ENCODE data around the gene SAMD4B. TPM values are rescaled to one million over a fixed set of nuclear protein-coding genes. Genes with fewer than 3 reads are reported as not detected.

SAMD4B gene
- total and polyA plus RNA-seq, 5 experiments from 2014 or later = 5.4 to 55.2 (median 12.3) TPM

- no peaks in the 10 kb centered on the region for H3K9me3 Mint-ChIP-seq
Measured at GRCh38 chr19:39428283-39429112, 86.3 kb downstream of the SAMD4B start.

GRCh38 chr19:39430675-39431593, 88.7 kb downstream of the SAMD4B start:
- no peak for DNase-seq

More at GRCh38 chr19:39428283-39429112, 86.3 kb downstream of the SAMD4B start:
- Mint-ChIP-seq H3K4me3 (no peak overlapping the region), H3K36me3 (peaks cover 0 to 26% (median 7%) of the 10 kb centered on the region in 3 donors), H3K27me3 (no peaks in the 10 kb centered on the region), H3K27ac (peak overlapping the region in 2 of 10 donors; percentile 34 to 48), H3K4me1 (peaks cover 0 to 20% (median 15%) of the 10 kb centered on the region in 4 donors)
- ATAC-seq = no peak
- POLR2A ChIA-PET = interaction anchor here (0.8 to 1.1 kb wide), 3 partner anchors 9 to 20 kb away, joined by 3 to 4 read pairs (median 3); partner anchors contain the start of gene SUPT5H
- no peak for DNase-seq

GRCh38 chr19:39432677-39433025, 90.4 kb downstream of the SAMD4B start:
- Mint-ChIP-seq H3K4me3 (peak overlapping the region in 3 of 10 donors; percentile 7 to 36 (median 26)), H3K27ac (peak overlapping the region in 7 of 10 donors; percentile 13 to 97 (median 51)), H3K36me3 (peaks cover 0 to 38% (median 12%) of the 10 kb centered on the region in 3 donors)

More at GRCh38 chr19:39430675-39431593, 88.7 kb downstream of the SAMD4B start:
- H3K27ac Mint-ChIP-seq = peak overlapping the region in 5 of 10 donors; percentile 3 to 63 (median 53)
- no peaks in the 10 kb centered on the region for H3K9me3 Mint-ChIP-seq
- H3K36me3 Mint-ChIP-seq = peaks cover 0 to 38% (median 12%) of the 10 kb centered on the region in 3 donors
- POLR2A ChIA-PET = interaction anchor here (1.0 kb wide), 1 partner anchor 39 kb away, joined by 4 read pairs; no protein-coding TSS in a partner anchor
- peaks cover 0 to 3% (median 0%) of the 10 kb centered on the region in 5 donors for H3K27me3 Mint-ChIP-seq
- H3K4me3 Mint-ChIP-seq = peak overlapping the region in 2 of 10 donors; percentile 28 to 48
- ATAC-seq = no peak
- H3K4me1 Mint-ChIP-seq = peaks cover 12 to 42% (median 28%) of the 10 kb centered on the region in 4 donors

GRCh38 chr19:39433480-39434079, 91.4 kb downstream of the SAMD4B start:
- peaks cover 0 to 38% (median 12%) of the 10 kb centered on the region in 3 donors for H3K36me3 Mint-ChIP-seq
- peaks cover 0 to 5% (median 0%) of the 10 kb centered on the region in 5 donors for H3K27me3 Mint-ChIP-seq
- no peaks in the 10 kb centered on the region for H3K9me3 Mint-ChIP-seq
- no peak for ATAC-seq
- H3K4me1 Mint-ChIP-seq = peaks cover 21 to 53% (median 40%) of the 10 kb centered on the region in 4 donors
- peak overlapping the region; percentile 54 to 100 (median 100) for H3K4me3 Mint-ChIP-seq
- no peak for DNase-seq
- POLR2A ChIA-PET = interaction anchor here (0.7 to 3.4 kb wide), 6 partner anchors 12 to 42 kb away, joined by 3 to 91 read pairs (median 6); partner anchors contain the start of genes MED29, PAF1, PLEKHG2 and SUPT5H
- H3K27ac Mint-ChIP-seq = peak overlapping the region in 9 of 10 donors; percentile 53 to 99 (median 77)

More at GRCh38 chr19:39432677-39433025, 90.4 kb downstream of the SAMD4B start:
- H3K9me3 Mint-ChIP-seq = no peaks in the 10 kb centered on the region
- ATAC-seq (no peak), DNase-seq (no peak)
- H3K4me1 Mint-ChIP-seq = peaks cover 21 to 53% (median 40%) of the 10 kb centered on the region in 4 donors
- peaks cover 0 to 5% (median 0%) of the 10 kb centered on the region in 5 donors for H3K27me3 Mint-ChIP-seq
- POLR2A ChIA-PET = interaction anchor here (0.9 to 1.5 kb wide), 5 partner anchors 8 to 34 kb away, joined by 3 to 5 read pairs (median 4); partner anchors contain the start of genes PLEKHG2 and SUPT5H

GRCh38 chr19:39434123-39435076, 92.2 kb downstream of the SAMD4B start:
- H3K36me3 Mint-ChIP-seq = peaks cover 0 to 38% (median 12%) of the 10 kb centered on the region in 3 donors
- H3K27ac Mint-ChIP-seq = peak overlapping the region; percentile 43 to 99 (median 98)
- POLR2A ChIA-PET = interaction anchor here (0.7 to 3.4 kb wide), 23 partner anchors 7 to 399 kb away, joined by 3 to 106 read pairs (median 9); partner anchors contain the start of genes DYRK1B, EID2, GMFG and MED29
- H3K27me3 Mint-ChIP-seq = peaks cover 0 to 5% (median 0%) of the 10 kb centered on the region in 5 donors
- no peak for ATAC-seq
- H3K4me1 Mint-ChIP-seq = peaks cover 21 to 53% (median 40%) of the 10 kb centered on the region in 4 donors
- DNase-seq = no peak
- H3K9me3 Mint-ChIP-seq = no peaks in the 10 kb centered on the region
- H3K4me3 Mint-ChIP-seq = peak overlapping the region; percentile 95 to 100 (median 100)

Small RNA genes lying within 50 kb of the gene (microRNA-seq; reads per million reads assigned to microRNA genes)
- gene MIR4530 (ENCODE audit: borderline microRNAs expressed) = not detected

Other genes starting within 250 kb of the SAMD4B start
- 10 to 100 TPM; 14.8 to 16.8 TPM for gene PAK4, start 216.6 kb upstream of the SAMD4B start, total RNA-seq
- 1 to 10 TPM; 1.3 to 1.4 (median 1.3) TPM for gene PAK4, start 216.6 kb upstream of the SAMD4B start, polyA plus RNA-seq
- gene NCCRP1, start 145.5 kb upstream of the SAMD4B start, total RNA-seq = not detected
- not detected for gene NCCRP1, start 145.5 kb upstream of the SAMD4B start, polyA plus RNA-seq
- gene SYCN, start 138.2 kb upstream of the SAMD4B start, total RNA-seq = not detected
- gene SYCN, start 138.2 kb upstream of the SAMD4B start, polyA plus RNA-seq = not detected
- not detected for gene IFNL3, start 97.4 kb upstream of the SAMD4B start, total RNA-seq
- not detected for gene IFNL3, start 97.4 kb upstream of the SAMD4B start, polyA plus RNA-seq
- gene IFNL4, start 93.6 kb upstream of the SAMD4B start, total RNA-seq = not detected
- under 1 TPM in 2 of 3 donors, not detected in 1; 0.11 to 0.17 TPM for gene IFNL4, start 93.6 kb upstream of the SAMD4B start, polyA plus RNA-seq
- gene IFNL2, start 74.0 kb upstream of the SAMD4B start, total RNA-seq = not detected
- not detected for gene IFNL2, start 74.0 kb upstream of the SAMD4B start, polyA plus RNA-seq
- not detected for gene IFNL1, start 46.0 kb upstream of the SAMD4B start, total RNA-seq
- gene IFNL1, start 46.0 kb upstream of the SAMD4B start, polyA plus RNA-seq = under 1 TPM in 1 of 3 donors, not detected in 2; 0.65 TPM
- 10 to 100 TPM; 10.1 TPM for gene LRFN1, start 21.6 kb upstream of the SAMD4B start, total RNA-seq
- gene LRFN1, start 21.6 kb upstream of the SAMD4B start, polyA plus RNA-seq = 1 to 10 TPM; 3.2 to 4.4 (median 3.5) TPM
- gene GMFG, start 6.4 kb upstream of the SAMD4B start, total RNA-seq = 100 to 1,000 TPM; 373 to 393 TPM
- 1,000 to 10,000 TPM; 1,026 to 1,392 (median 1,316) TPM for gene GMFG, start 6.4 kb upstream of the SAMD4B start, polyA plus RNA-seq
- 10 to 100 TPM; 44.4 to 47.4 TPM for gene PAF1, start 48.7 kb downstream of the SAMD4B start, total RNA-seq
- 10 to 100 TPM; 30.7 to 53.0 (median 43.8) TPM for gene PAF1, start 48.7 kb downstream of the SAMD4B start, polyA plus RNA-seq
- 10 to 100 TPM; 53.8 to 59.0 TPM for gene MED29, start 49.0 kb downstream of the SAMD4B start, total RNA-seq
- 10 to 100 TPM; 48.1 to 71.4 (median 59.6) TPM for gene MED29, start 49.0 kb downstream of the SAMD4B start, polyA plus RNA-seq
- gene ZFP36, start 64.4 kb downstream of the SAMD4B start, total RNA-seq = 100 to 1,000 TPM; 184 to 188 TPM
- gene ZFP36, start 64.4 kb downstream of the SAMD4B start, polyA plus RNA-seq = 100 to 1,000 TPM in 2 of 3 donors, 10 to 100 TPM in 1; 70.4 to 137 (median 109) TPM
- 10 to 100 TPM; 14.3 to 23.8 TPM for gene PLEKHG2, start 70.2 kb downstream of the SAMD4B start, total RNA-seq
- 1 to 10 TPM; 4.2 to 5.0 (median 4.8) TPM for gene PLEKHG2, start 70.2 kb downstream of the SAMD4B start, polyA plus RNA-seq
- gene RPS16, start 93.5 kb downstream of the SAMD4B start, total RNA-seq = 1,000 to 10,000 TPM; 3,730 to 3,760 TPM
- gene RPS16, start 93.5 kb downstream of the SAMD4B start, polyA plus RNA-seq = 1,000 to 10,000 TPM; 2,588 to 2,812 (median 2,742) TPM
- 100 to 1,000 TPM; 185 to 196 TPM for gene SUPT5H, start 103.2 kb downstream of the SAMD4B start, total RNA-seq
- 100 to 1,000 TPM in 1 of 3 donors, 10 to 100 TPM in 2; 79.9 to 115 (median 96.6) TPM for gene SUPT5H, start 103.2 kb downstream of the SAMD4B start, polyA plus RNA-seq
- gene TIMM50, start 138.4 kb downstream of the SAMD4B start, total RNA-seq = 10 to 100 TPM; 47.5 to 52.1 TPM
- gene TIMM50, start 138.4 kb downstream of the SAMD4B start, polyA plus RNA-seq = 10 to 100 TPM; 41.4 to 53.3 (median 44.6) TPM
- under 1 TPM; 0.22 to 0.36 TPM for gene DLL3, start 156.5 kb downstream of the SAMD4B start, total RNA-seq
- 1 to 10 TPM; 1.1 to 1.9 (median 1.8) TPM for gene DLL3, start 156.5 kb downstream of the SAMD4B start, polyA plus RNA-seq
- not detected for gene SELENOV, start 172.7 kb downstream of the SAMD4B start, total RNA-seq
- not detected for gene SELENOV, start 172.7 kb downstream of the SAMD4B start, polyA plus RNA-seq
- gene EID2B, start 190.4 kb downstream of the SAMD4B start, total RNA-seq = 1 to 10 TPM; 5.9 to 7.7 TPM
- gene EID2B, start 190.4 kb downstream of the SAMD4B start, polyA plus RNA-seq = 1 to 10 TPM; 4.9 to 7.6 (median 6.4) TPM
- gene EID2, start 197.7 kb downstream of the SAMD4B start, total RNA-seq = 10 to 100 TPM; 20.3 to 21.2 TPM
- 10 to 100 TPM; 19.8 to 37.1 (median 22.1) TPM for gene EID2, start 197.7 kb downstream of the SAMD4B start, polyA plus RNA-seq

Data from naive thymus-derived CD8-positive, alpha-beta T cell (primary cell).